ENCODE results near the gene DUOXA2. TPM values are rescaled to one million over a fixed set of nuclear protein-coding genes. Genes with fewer than 3 reads are reported as not detected.

The DUOXA2 gene
- total and polyA plus RNA-seq, 2 donors from 2014 or later: 0.37 TPM; not detected in 1

DNA sequence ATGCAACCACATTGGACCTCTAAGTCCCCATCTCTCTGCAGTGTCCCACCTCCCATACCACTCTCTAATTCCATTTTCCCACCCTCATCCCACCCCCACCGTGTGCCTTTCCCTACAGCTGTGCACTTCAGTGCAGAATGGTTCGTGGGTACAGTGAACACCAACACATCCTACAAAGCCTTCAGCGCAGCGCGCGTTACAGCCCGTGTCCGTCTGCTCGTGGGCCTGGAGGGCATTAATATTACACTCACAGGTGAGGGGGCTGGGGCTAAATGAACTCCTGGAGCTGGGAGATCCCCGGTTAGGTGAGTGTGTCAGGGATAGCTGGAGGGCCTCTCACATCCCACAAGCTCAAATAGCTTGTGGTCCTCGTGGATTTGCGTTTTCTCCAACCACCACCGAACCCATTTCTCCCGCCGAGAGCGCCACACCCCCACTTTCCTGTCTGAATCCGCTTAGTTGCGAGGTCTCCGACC, 1.9 kb downstream of the DUOXA2 start:
- H3K27me3 ChIP-seq (ENCODE audit: control insufficient read depth, insufficient read depth, low read length): peaks cover 57% of the 10 kb centered on the region
- no peaks in the 10 kb centered on the region for H3K9me3 ChIP-seq (ENCODE audit: control insufficient read depth in 2 of 3, insufficient read depth in 1 of 3, low read length in 3 of 3)
- intact Hi-C loops (cut with DNase I): no loop called here
- no peak for FAIRE-seq
- no peaks in the 10 kb centered on the region for H3K36me3 ChIP-seq (ENCODE audit: control insufficient read depth in 2 of 3, insufficient read depth in 3 of 3, low read length in 3 of 3)
- H3K4me1 ChIP-seq (ENCODE audit: control insufficient read depth in 2 of 3, insufficient read depth in 2 of 3, low read depth in 1 of 3, low read length in 3 of 3): peaks cover 0 to 37% (median 0%) of the 10 kb centered on the region in 3 donors
- no peak overlapping the region for H3K27ac ChIP-seq (ENCODE audit: low read depth in 2 of 2, low read length in 2 of 2)
- TF ChIP-seq, protein P1, sequence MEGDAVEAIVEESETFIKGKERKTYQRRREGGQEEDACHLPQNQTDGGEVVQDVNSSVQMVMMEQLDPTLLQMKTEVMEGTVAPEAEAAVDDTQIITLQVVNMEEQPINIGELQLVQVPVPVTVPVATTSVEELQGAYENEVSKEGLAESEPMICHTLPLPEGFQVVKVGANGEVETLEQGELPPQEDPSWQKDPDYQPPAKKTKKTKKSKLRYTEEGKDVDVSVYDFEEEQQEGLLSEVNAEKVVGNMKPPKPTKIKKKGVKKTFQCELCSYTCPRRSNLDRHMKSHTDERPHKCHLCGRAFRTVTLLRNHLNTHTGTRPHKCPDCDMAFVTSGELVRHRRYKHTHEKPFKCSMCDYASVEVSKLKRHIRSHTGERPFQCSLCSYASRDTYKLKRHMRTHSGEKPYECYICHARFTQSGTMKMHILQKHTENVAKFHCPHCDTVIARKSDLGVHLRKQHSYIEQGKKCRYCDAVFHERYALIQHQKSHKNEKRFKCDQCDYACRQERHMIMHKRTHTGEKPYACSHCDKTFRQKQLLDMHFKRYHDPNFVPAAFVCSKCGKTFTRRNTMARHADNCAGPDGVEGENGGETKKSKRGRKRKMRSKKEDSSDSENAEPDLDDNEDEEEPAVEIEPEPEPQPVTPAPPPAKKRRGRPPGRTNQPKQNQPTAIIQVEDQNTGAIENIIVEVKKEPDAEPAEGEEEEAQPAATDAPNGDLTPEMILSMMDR (IDR thresholded peaks at IDR 0.05; ENCODE audit: borderline replicate concordance, extremely low read depth, insufficient read depth): no peak
- no peak overlapping the region for H3K4me3 ChIP-seq (ENCODE audit: low read length in 3 of 3)
- H3K9ac ChIP-seq (ENCODE audit: low read length in 3 of 3): no peak overlapping the region
- no peak for DNase-seq

- H3K9me3 ChIP-seq (ENCODE audit: control insufficient read depth in 2 of 3, insufficient read depth in 1 of 3, low read length in 3 of 3): no peaks in the 10 kb centered on the region
- peaks cover 57% of the 10 kb centered on the region for H3K27me3 ChIP-seq (ENCODE audit: control insufficient read depth, insufficient read depth, low read length)
- H3K4me1 ChIP-seq (ENCODE audit: control insufficient read depth in 2 of 3, insufficient read depth in 2 of 3, low read depth in 1 of 3, low read length in 3 of 3): peaks cover 0 to 36% (median 0%) of the 10 kb centered on the region in 3 donors
- no peak overlapping the region for H3K9ac ChIP-seq (ENCODE audit: low read length in 3 of 3)
- TF ChIP-seq, protein P1 (IDR thresholded peaks at IDR 0.05; ENCODE audit: borderline replicate concordance, extremely low read depth, insufficient read depth): no peak
- H3K36me3 ChIP-seq (ENCODE audit: control insufficient read depth in 2 of 3, insufficient read depth in 3 of 3, low read length in 3 of 3): no peaks in the 10 kb centered on the region
- no peak overlapping the region for H3K27ac ChIP-seq (ENCODE audit: low read depth in 2 of 2, low read length in 2 of 2)
- DNase-seq (peak in 2 of 5 donors; percentile 37 to 75), FAIRE-seq (no peak)
- intact Hi-C loops (cut with DNase I): no loop called here
- no peak overlapping the region for H3K4me3 ChIP-seq (ENCODE audit: low read length in 3 of 3)
Measured at GRCh38 chr15:45116482-45117307, 2.6 kb downstream of the DUOXA2 start.

DNA sequence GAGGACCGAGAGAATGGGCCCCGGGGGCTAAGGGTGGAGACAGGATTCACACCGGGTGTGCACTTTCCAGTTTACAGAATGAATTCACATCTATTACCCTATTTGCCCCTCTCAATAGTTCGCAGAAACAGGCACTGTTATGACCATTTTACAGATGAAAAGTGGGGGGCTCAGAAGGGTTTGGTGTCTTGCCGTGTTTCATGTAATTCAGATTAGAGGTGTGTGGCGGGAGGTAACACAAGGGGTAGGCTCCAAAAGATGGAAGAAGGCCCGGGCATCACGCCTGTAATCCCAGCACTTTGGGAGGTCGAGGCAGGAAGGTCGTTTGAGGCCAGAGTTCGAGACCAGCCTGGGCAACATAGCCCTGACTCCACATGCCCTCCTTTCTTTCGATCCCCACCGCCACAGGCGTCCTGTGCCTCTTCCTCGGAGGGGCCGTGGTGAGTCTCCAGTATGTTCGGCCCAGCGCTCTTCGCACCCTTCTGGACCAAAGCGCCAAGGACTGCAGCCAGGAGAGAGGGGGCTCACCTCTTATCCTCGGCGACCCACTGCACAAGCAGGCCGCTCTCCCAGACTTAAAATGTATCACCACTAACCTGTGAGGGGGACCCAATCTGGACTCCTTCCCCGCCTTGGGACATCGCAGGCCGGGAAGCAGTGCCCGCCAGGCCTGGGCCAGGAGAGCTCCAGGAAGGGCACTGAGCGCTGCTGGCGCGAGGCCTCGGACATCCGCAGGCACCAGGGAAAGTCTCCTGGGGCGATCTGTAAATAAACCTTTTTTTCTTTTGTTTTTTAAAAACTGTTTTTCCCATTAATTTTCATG, 3.4 kb downstream of the DUOXA2 start:
- H3K4me1 ChIP-seq (ENCODE audit: control insufficient read depth in 2 of 3, insufficient read depth in 2 of 3, low read depth in 1 of 3, low read length in 3 of 3): peaks cover 0 to 31% (median 0%) of the 10 kb centered on the region in 3 donors
- H3K27ac ChIP-seq (ENCODE audit: low read depth in 2 of 2, low read length in 2 of 2): no peak overlapping the region
- H3K9me3 ChIP-seq (ENCODE audit: control insufficient read depth in 2 of 3, insufficient read depth in 1 of 3, low read length in 3 of 3): no peaks in the 10 kb centered on the region
- DNase-seq (peak in 2 of 5 donors; percentile 57 to 75), FAIRE-seq (no peak)
- H3K27me3 ChIP-seq (ENCODE audit: control insufficient read depth, insufficient read depth, low read length): peaks cover 51% of the 10 kb centered on the region
- no peaks in the 10 kb centered on the region for H3K36me3 ChIP-seq (ENCODE audit: control insufficient read depth in 2 of 3, insufficient read depth in 3 of 3, low read length in 3 of 3)
- TF ChIP-seq, protein P1 (IDR thresholded peaks at IDR 0.05; ENCODE audit: borderline replicate concordance, extremely low read depth, insufficient read depth): no peak
- intact Hi-C loops (cut with DNase I): no loop called here
- H3K9ac ChIP-seq (ENCODE audit: low read length in 3 of 3): no peak overlapping the region
- peak overlapping the region in 2 of 3 donors; percentile 9 to 34 for H3K4me3 ChIP-seq (ENCODE audit: low read length in 3 of 3)
